HAP-1 (cell line): Measurements from ENCODE around the gene ZNF182.
"Not testable (repeated sequence)": the region's sequence is repeated elsewhere in the genome, so short reads cannot be mapped to it uniquely, and the experiment has no call there.

Source experiments
- DNase-seq, 2 experiments: peaks; one replicate each; pipeline ENCODE4 v3.0.0-alpha.2; 2016 to 2020; ENCODE audit warnings: low spot score in 2 of 2
- H3K27me3 ChIP-seq: fragments of 250-450 bp; sonication (Bioruptor Pico); 2 replicates; pipeline ENCODE4 v1.5.1; 2020; ENCODE audit warnings: low read depth, mild to moderate bottlenecking, moderate library complexity
- H3K36me3 ChIP-seq: fragments of 250-450 bp; sonication (Bioruptor Pico); replicated peaks from 2 replicates; pipeline ENCODE4 v1.5.1; 2020; ENCODE audit warnings: mild to moderate bottlenecking
- H3K4me1 ChIP-seq: fragments of 250-450 bp; sonication (Bioruptor Pico); 2 replicates; pipeline ENCODE4 v1.5.1; 2020; ENCODE audit warnings: mild to moderate bottlenecking
- H3K4me3 ChIP-seq: fragments of 250-450 bp; sonication (Bioruptor Pico); 2 replicates; pipeline ENCODE4 v1.5.1; 2020; ENCODE audit warnings: mild to moderate bottlenecking, moderate library complexity
- H3K9me3 ChIP-seq: fragments of 250-450 bp; sonication (Bioruptor Pico); 2 replicates; pipeline ENCODE4 v1.5.1; 2020; ENCODE audit warnings: mild to moderate bottlenecking, moderate library complexity
- in situ Hi-C: fragments of 300-500 bp; cut with MboI; formaldehyde crosslinking; loops from 3 replicates; pipeline ENCODE4 v1.14.3; 2020; ENCODE audit warnings: low sequenced_read_pairs, inconsistent platforms, mixed read lengths

The ZNF182 gene

GRCh38 chrX:48003758-48004457 is at the start of gene ZNF182:
TSS of gene ZNF182 (minus strand) at chrX:48003989. CDS start at chrX:48002609, 1,380 bp downstream.
- Histone ChIP-seq H3K4me3 (peak within 1 kb of the TSS; percentile 54), H3K27me3 (no peaks in the 10 kb centered on the region), H3K9me3 (no peaks in the 10 kb centered on the region), H3K36me3 (peaks cover 13% of the 10 kb centered on the region), H3K4me1 (peaks cover 13% of the 10 kb centered on the region)
- in situ Hi-C loops = no loop called here
- DNase-seq = peak; percentile 95 to 99

DNA sequence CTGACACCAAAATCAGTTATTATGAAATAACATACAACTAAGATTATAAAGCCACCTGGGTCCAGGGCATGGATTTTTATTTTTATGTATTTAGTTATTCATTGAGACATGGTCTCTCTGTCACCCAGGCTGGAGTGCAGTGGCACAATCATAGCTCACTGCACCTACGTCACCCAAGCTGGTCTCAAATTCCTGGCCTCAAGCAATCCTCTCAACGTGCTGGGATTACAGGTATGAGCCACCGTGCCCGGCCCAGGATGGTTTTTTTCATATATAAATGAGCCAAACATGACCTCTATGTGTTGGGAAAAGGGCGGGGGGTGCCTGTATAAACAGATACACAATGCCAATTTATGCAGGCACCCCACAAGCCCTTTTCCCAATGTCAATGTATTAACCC is 43.1 kb upstream of the ZNF182 start:
- in situ Hi-C loops = loop anchor here (25.0 kb wide), 2 partner anchors 560 to 860 kb away; partner anchors contain the start of genes UBA1 and ZNF41
- no peaks in the 10 kb centered on the region for H3K9me3 ChIP-seq
- H3K27me3 ChIP-seq = no peaks in the 10 kb centered on the region
- no peak for DNase-seq
- H3K36me3 ChIP-seq = no peaks in the 10 kb centered on the region
- no peak overlapping the region for H3K4me3 ChIP-seq
- no peaks in the 10 kb centered on the region for H3K4me1 ChIP-seq

DNA sequence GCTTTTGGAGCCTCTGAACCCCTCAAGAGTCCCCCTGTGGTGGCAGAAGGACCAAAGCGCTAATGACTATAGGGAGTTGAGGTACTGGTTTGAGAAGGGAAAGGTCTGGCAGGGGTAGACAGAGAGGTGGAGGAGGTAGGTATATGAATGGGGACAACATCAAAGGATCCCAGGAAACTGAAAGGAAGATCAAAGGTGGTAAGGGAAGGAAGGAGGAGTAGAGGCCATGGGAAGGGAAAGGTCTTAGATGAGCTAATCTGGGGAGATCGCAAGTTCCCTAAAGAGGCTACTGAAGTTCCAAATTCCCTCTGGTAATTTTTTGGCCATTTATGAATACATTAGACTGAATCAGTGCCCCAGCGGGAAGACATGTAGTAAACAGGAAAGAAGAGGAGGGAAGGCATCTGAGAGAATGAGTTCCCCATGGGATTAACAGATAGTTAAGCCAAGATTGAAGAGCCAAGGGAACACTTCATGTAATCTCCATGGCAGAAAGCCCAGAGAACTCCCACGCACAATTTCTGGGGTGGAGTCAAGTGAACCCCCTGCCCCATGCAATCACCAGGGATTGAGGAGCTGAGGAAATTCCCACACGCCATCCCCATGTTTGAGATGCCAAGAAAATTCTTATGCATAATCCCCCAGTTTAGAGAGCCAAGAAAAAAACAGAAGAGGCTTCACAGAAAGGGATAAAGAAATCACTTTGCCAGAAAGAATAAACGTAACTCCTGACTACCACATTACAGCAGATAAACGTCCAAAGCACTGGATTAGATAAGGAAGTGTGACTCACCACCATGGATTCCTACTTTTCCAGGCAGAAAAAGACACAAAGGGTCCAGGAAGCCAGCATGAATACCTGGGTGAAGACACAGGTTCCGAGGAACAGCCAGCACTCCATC is 41.9 kb upstream of the ZNF182 start:
- H3K9me3 ChIP-seq = no peaks in the 10 kb centered on the region
- no peak for DNase-seq
- no peaks in the 10 kb centered on the region for H3K27me3 ChIP-seq
- no peak overlapping the region for H3K4me3 ChIP-seq
- H3K4me1 ChIP-seq = no peaks in the 10 kb centered on the region
- in situ Hi-C loops = loop anchor here (25.0 kb wide), 2 partner anchors 558 to 858 kb away; partner anchors contain the start of genes UBA1 and ZNF41
- no peaks in the 10 kb centered on the region for H3K36me3 ChIP-seq

DNA sequence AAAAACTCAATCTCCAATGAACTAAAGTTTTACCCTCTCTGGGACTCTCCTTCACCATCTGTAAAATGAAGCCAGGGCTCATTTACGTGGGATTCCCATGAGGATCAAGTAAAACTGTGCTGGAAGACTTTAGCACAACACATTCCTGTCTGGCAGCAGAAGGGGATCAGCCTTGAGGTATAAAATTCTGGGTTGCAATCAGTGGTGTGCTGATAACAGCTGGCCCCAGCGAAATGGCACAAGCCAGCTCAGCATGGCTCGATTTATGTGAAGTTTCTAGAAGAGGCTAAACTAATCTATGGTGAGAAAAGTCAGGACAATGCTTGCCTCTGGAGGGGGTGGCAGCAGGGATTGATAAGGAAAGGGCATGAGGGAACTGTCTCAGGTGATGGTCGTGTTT is 39.3 kb upstream of the ZNF182 start:
- H3K9me3 ChIP-seq = no peaks in the 10 kb centered on the region
- DNase-seq = no peak
- no peak overlapping the region for H3K4me3 ChIP-seq
- in situ Hi-C loops = loop anchor here (25.0 kb wide), 2 partner anchors 556 to 856 kb away; partner anchors contain the start of genes UBA1 and ZNF41
- no peaks in the 10 kb centered on the region for H3K27me3 ChIP-seq
- H3K4me1 ChIP-seq = no peaks in the 10 kb centered on the region
- H3K36me3 ChIP-seq = no peaks in the 10 kb centered on the region

GRCh38 chrX:48035891-48036290 is 32.1 kb upstream of the ZNF182 start:
- no peaks in the 10 kb centered on the region for H3K36me3 ChIP-seq
- no peaks in the 10 kb centered on the region for H3K4me1 ChIP-seq
- in situ Hi-C loops = loop anchor here (25.0 kb wide), 2 partner anchors 549 to 849 kb away; partner anchors contain the start of genes UBA1 and ZNF41
- no peak overlapping the region for H3K4me3 ChIP-seq
- no peaks in the 10 kb centered on the region for H3K9me3 ChIP-seq
- H3K27me3 ChIP-seq = no peaks in the 10 kb centered on the region
- no peak for DNase-seq

DNA sequence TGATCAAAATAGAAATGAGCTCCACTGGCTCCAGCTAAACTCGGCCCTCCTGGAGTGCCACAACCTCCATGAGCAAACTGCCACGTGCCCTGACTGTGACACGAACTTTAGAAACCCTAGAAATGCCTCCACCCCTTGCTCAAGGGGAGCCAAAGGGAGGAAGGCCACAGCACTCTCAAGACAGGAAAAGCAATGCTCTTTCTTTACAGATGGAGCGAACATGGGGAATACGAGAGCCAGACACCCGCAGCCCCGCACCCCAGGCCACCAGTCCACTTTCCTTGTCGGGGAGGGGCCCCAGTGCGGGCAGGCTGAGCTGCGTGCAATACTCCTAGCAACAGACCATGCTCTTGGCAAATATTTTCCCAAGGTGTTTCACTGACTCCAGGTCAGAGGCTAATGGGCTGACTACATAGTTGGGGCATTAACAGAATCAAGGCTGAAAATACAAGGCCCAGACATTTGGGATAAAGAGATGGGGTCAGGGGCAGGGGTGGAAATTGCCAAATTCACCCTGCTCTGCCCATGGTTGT is 26.9 kb upstream of the ZNF182 start:
- H3K4me3 ChIP-seq, H3K36me3 ChIP-seq, H3K27me3 ChIP-seq, DNase-seq, H3K9me3 ChIP-seq, H3K4me1 ChIP-seq: not testable (repeated sequence)
- in situ Hi-C loops = loop anchor here (25.0 kb wide), 2 partner anchors 543 to 843 kb away; partner anchors contain the start of genes UBA1 and ZNF41

GRCh38 chrX:48030237-48030636 is 26.4 kb upstream of the ZNF182 start:
- H3K27me3 ChIP-seq = no peaks in the 10 kb centered on the region
- DNase-seq = no peak
- no peaks in the 10 kb centered on the region for H3K4me1 ChIP-seq
- no peaks in the 10 kb centered on the region for H3K36me3 ChIP-seq
- no peak overlapping the region for H3K4me3 ChIP-seq
- H3K9me3 ChIP-seq = no peaks in the 10 kb centered on the region
- in situ Hi-C loops = loop anchor here (25.0 kb wide), 2 partner anchors 543 to 843 kb away; partner anchors contain the start of genes UBA1 and ZNF41

DNA sequence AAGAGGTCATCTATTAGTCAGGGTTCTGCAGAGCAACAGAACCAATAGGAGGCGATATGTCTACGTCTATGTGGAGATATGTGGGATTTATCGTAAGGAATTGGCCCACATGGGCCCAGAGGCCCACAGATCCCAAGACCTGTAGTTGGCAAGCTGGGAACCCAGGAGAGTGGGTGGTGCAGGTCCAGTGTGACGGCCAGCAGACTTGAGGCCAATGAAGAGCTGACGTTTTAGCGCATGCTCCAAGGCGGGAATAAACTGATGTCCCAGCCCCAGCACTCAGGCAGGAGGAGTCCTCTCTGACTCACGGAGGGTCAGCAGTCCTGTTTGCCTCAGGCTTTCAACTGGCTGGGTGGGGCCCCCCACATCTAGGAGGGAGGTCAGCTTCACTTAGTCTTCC is 24.3 kb upstream of the ZNF182 start:
- Histone ChIP-seq H3K4me3 (no peak overlapping the region), H3K9me3 (no peaks in the 10 kb centered on the region), H3K36me3 (no peaks in the 10 kb centered on the region), H3K27me3 (no peaks in the 10 kb centered on the region), H3K4me1 (no peaks in the 10 kb centered on the region)
- in situ Hi-C loops = loop anchor here (5.0 to 25.0 kb wide), 4 partner anchors 176 to 841 kb away; partner anchors contain the start of genes UBA1 and ZNF41
- DNase-seq = no peak

DNA sequence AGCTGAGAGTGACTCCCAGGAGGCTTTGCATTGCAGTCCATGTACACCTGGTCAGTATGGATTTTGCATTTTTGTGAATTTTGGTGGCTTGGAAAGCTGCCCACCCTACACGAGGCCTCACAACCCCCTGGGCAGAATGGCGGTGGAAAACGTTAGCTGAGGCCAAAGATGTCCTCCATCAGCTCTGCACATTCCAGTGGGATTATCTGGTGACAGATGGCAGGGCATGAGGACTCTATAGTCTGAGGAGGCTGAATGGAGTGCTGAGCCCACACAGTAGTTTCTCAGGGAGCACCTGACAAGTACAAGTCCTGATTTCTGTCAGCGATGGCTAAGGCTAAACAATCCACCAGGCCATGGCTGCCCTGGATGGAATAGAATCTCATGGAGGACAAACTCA is 23.8 kb upstream of the ZNF182 start:
- in situ Hi-C loops = loop anchor here (5.0 to 25.0 kb wide), 4 partner anchors 175 to 840 kb away; partner anchors contain the start of genes UBA1 and ZNF41
- DNase-seq = not testable (repeated sequence)

GRCh38 chrX:48025561-48025960 is 21.8 kb upstream of the ZNF182 start:
- DNase-seq = peak; percentile 61 to 76
- Histone ChIP-seq H3K4me3 (no peak overlapping the region), H3K4me1 (peaks cover 10% of the 10 kb centered on the region), H3K27me3 (no peaks in the 10 kb centered on the region), H3K9me3 (no peaks in the 10 kb centered on the region), H3K36me3 (no peaks in the 10 kb centered on the region)
- in situ Hi-C loops = loop anchor here (5.0 to 25.0 kb wide), 4 partner anchors 173 to 838 kb away; partner anchors contain the start of genes UBA1 and ZNF41

More for the DNA sequence above, 23.8 kb upstream of the ZNF182 start:
- H3K36me3 ChIP-seq, H3K9me3 ChIP-seq, H3K4me1 ChIP-seq, H3K4me3 ChIP-seq, H3K27me3 ChIP-seq: not testable (repeated sequence)

GRCh38 chrX:48022738-48023137 is 18.9 kb upstream of the ZNF182 start:
- Histone ChIP-seq H3K27me3 (no peaks in the 10 kb centered on the region), H3K4me3 (no peak overlapping the region), H3K9me3 (no peaks in the 10 kb centered on the region), H3K4me1 (peaks cover 12% of the 10 kb centered on the region), H3K36me3 (no peaks in the 10 kb centered on the region)
- no peak for DNase-seq
- in situ Hi-C loops = loop anchor here (10.0 kb wide), 1 partner anchor 198 kb away; no protein-coding TSS in a partner anchor

GRCh38 chrX:48022100-48022499 is 18.3 kb upstream of the ZNF182 start:
- H3K27me3 ChIP-seq = no peaks in the 10 kb centered on the region
- peak overlapping the region; percentile 57 for H3K4me3 ChIP-seq
- H3K36me3 ChIP-seq = no peaks in the 10 kb centered on the region
- peak; percentile 54 to 74 for DNase-seq
- no peaks in the 10 kb centered on the region for H3K9me3 ChIP-seq
- peaks cover 12% of the 10 kb centered on the region for H3K4me1 ChIP-seq
- in situ Hi-C loops = loop anchor here (10.0 kb wide), 1 partner anchor 197 kb away; no protein-coding TSS in a partner anchor
